Cerebellar cortex (tissue), 1 donor: ENCODE results near the gene ANKZF1.

Experiments used
- DNase-seq: peaks from one replicate; pipeline ENCODE4 v3.0.0-alpha.2; 2015; ENCODE audit warnings: low spot score

Gene ANKZF1

GRCh38 chr2:219282943-219283581, 53.5 kb downstream of the ANKZF1 start:
- DNase-seq, result no peak

GRCh38 chr2:219284501-219285372, 55.1 kb downstream of the ANKZF1 start:
- DNase-seq, result no peak

GRCh38 chr2:219285373-219285735, 55.7 kb downstream of the ANKZF1 start:
- no peak for DNase-seq

GRCh38 chr2:219285894-219286425, 56.4 kb downstream of the ANKZF1 start:
- peak; percentile 87 for DNase-seq
